GM10266 (cell line): Measurements from ENCODE around the gene SLC22A5.
"Not testable (repeated sequence)": the region's sequence is repeated elsewhere in the genome, so short reads cannot be mapped to it uniquely, and the experiment has no call there.

Experiments used
- DNase-seq: peaks from one replicate; pipeline ENCODE4 v3.0.0; 2012; ENCODE audit errors: extremely low spot score
- TF ChIP-seq, protein P1 (sequence below): IDR thresholded peaks from 2 replicates; pipeline ENCODE4 v1.5.1; 2012; ENCODE audit warnings: mild to moderate bottlenecking, low read depth; ENCODE audit not compliant: control insufficient read depth, insufficient read depth; ENCODE audit errors: missing control alignments

The SLC22A5 gene

DNA sequence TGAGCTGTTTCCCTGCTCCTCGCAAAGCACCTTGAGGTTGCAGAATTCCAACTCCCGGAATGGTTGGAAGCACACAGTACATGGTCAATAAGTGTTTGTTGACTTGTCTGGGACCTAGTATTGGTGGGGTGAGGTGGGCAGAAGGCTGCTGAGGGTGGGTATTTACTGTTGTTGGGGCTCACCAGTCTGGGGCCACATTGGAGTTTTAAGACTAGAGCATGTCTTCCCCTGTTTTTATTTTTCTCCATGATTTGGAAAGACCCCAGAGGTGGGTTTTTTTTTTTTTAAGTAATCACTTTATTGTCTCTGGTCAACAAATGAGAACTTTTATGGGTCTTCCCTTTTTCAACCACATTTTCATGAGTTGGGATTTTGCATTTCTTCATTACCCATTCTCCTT is 65.9 kb downstream of the SLC22A5 start:
- DNase-seq: no peak
- TF ChIP-seq, protein P1, sequence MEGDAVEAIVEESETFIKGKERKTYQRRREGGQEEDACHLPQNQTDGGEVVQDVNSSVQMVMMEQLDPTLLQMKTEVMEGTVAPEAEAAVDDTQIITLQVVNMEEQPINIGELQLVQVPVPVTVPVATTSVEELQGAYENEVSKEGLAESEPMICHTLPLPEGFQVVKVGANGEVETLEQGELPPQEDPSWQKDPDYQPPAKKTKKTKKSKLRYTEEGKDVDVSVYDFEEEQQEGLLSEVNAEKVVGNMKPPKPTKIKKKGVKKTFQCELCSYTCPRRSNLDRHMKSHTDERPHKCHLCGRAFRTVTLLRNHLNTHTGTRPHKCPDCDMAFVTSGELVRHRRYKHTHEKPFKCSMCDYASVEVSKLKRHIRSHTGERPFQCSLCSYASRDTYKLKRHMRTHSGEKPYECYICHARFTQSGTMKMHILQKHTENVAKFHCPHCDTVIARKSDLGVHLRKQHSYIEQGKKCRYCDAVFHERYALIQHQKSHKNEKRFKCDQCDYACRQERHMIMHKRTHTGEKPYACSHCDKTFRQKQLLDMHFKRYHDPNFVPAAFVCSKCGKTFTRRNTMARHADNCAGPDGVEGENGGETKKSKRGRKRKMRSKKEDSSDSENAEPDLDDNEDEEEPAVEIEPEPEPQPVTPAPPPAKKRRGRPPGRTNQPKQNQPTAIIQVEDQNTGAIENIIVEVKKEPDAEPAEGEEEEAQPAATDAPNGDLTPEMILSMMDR: no peak

DNA sequence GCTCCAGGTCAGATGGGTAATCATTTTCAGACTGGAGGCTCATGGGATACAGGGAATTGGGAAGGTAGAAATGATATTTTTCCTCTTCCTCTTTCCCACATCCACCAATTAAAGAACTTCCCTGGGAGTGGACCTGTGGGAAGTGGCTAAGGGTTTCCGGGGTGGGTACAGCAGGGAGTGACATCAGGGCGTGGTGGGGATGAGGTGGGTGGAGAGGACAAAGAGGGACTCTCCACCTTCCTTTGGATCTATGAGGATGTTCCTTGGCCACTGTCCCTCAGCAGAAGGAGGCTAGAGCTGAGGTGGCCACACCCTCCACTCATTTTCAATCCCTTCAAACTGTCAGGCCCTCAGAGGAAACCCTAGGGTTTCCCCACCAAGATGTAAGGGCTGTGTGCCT is 66.4 kb downstream of the SLC22A5 start:
- DNase-seq: no peak
- TF ChIP-seq, protein P1: no peak

DNA sequence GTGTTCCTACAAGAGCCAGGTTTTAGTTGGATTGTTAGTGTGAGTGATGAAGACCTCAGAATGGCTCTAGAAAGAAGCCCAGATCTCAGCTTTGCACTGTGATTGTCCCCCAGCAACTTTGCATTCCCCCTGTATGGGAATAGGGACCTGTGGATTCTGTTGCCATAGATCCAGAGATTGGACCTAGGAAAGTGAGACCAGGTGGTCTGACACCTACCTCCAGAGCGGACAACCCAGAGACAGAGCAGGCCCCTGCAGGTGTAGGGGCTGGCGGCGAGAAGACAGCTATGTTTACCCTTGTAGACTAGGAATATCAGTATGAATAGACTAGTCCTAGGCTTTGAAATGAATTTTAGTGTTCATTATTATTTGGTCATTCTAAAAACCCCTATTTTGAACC is 67.4 kb downstream of the SLC22A5 start:
- no peak for DNase-seq
- TF ChIP-seq, protein P1: no peak

DNA sequence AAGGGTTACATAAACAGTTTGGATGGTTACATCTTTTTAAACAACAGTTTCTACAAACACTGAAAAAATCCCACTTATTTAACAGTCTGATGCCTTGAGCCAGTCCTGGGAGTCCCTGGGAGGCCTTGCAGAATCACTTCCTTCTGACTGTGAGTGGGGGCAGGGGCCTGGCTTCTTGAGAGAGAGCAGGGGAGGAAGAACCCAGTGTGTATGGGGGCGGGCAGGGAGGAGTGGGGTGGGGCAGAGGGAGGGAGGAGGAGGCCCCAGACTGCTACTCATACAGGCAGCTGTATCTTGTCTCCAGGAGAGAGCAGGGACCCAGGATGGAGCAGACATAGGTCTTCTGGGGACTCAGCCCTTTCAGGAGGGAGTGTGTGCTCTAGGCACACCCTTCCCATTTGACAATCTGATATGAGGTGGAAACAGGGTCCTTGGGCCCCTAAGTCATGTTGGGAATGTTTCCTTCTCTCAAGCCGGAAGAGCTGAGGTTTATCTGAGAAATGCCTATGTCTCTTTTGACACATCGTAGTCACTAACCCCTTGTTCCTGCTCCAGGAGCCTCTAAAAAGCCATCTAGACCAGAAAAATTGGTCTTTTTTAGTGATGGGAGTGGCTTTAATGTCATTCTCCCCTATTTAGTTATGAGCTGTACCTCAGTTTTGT is 68.2 kb downstream of the SLC22A5 start:
- DNase-seq: peak; percentile 75
- TF ChIP-seq, protein P1: no peak

DNA sequence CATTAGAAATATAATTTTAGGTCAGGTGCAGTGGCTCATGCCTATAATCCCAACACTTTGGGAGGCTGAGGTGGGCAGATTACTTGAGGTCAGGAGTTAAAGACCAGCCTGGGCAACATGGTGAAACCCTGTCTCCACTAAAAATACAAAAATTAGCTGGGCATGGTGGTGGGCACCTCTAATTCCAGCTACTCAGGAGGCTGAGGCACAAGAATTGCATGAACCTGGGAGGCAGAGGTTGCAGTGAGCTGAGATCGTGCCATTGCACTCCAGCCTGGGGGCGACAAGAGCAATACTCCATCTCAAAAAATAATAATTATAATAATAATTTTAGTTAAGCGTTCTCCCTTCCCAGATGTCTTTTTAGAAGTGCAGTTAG is 68.7 kb downstream of the SLC22A5 start:
- DNase-seq: not testable (repeated sequence)

DNA sequence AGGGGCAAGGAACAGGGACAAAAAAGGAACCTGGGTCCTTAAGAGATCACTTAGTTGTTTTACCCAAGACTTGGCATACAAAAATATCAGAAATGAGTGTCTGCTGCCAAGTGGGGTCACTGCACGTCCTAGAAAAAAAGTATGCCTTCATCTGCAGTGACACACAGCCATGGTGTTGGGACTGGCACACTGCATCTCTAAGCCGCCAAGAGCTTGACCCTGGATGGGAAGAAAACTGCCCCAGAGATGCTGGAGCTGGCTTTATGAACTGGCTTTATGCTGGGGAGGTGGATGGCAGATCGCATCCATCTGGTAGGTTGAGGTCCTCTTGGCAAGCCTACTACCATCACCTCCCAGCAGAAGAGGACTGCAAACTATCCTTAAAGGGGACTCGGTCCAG is 69.4 kb downstream of the SLC22A5 start:
- TF ChIP-seq, protein P1: no peak
- DNase-seq: no peak

DNA sequence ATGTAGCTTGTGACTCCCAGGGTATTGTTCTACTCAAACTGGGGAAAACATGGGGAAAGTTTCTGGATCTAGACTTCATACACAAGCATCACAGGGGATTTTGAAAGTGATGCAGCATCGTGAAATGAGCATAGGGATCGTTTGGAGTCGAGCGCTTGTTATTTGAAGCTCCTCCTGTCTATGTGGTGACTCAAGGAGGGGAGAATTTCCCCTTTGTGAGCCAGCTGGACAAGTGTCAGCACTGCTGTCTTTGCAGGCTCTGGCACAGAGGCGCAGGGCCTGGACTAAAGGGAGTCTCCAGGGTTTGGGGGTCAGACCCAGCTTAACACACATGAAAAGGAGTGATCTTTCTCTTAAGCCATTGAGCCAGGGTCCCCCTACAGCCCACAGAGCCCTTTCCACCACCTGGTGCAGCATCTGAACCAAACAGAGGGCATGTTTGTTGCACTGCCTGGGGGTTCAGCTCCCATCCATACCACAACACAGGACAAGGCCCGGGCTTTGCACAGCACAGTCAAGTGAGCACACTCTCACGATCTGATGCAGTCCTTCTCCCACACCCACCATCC is 70.1 kb downstream of the SLC22A5 start:
- TF ChIP-seq, protein P1: no peak
- no peak for DNase-seq
